Panc1 (cell line): ENCODE measurements around the gene EXOC6B. TPM values are rescaled to one million over a fixed set of nuclear protein-coding genes. Genes with fewer than 3 reads are reported as not detected.

ENCODE experiments used
- ATAC-seq: fragments of 200-7000 bp; cut with Tn5 transposase; 2 replicates; pipeline ENCODE4 v1.9.1; 2020; ENCODE audit warnings: mild to moderate bottlenecking, moderate library complexity
- BruUV-seq: library from RNA; stranded (reverse); fragments of 400-500 nt; replicated peaks from 2 replicates; lab custom pipeline; 2021; lab: Mats Ljungman, UMichigan
- CTCF ChIA-PET: fragments of 300-600 bp; sonication (Branson Sonifier 250); formaldehyde crosslinking; loops from one replicate; lab custom pipeline; 2022; ENCODE audit warnings: antibody characterized with exemption; lab: Charles Lee
- POLR2A ChIA-PET: fragments of 300-600 bp; sonication (Branson Sonifier 250); formaldehyde crosslinking; loops from one replicate; lab custom pipeline; 2022; ENCODE audit warnings: antibody characterized with exemption; lab: Charles Lee
- DNase-seq: peaks from one replicate; pipeline ENCODE4 v3.0.0-alpha.2; 2010; ENCODE audit warnings: low read depth, low spot score
- H3K27ac ChIP-seq: 2 replicates; pipeline ENCODE4 v1.5.1; 2011; ENCODE audit warnings: mild to moderate bottlenecking, low read length, inconsistent platforms
- H3K27me3 ChIP-seq: fragments of 200-500 bp; sonication (Bioruptor generic); 2 replicates; pipeline ENCODE4 v1.6.0; 2014; ENCODE audit warnings: low read length, inconsistent platforms; ENCODE audit not compliant: control insufficient read depth, insufficient read depth
- H3K36me3 ChIP-seq: fragments of 200-500 bp; sonication (Bioruptor generic); 2 replicates; pipeline ENCODE4 v1.5.1; 2014; ENCODE audit warnings: inconsistent platforms, mild to moderate bottlenecking, low read length, moderate library complexity; ENCODE audit not compliant: control insufficient read depth, insufficient read depth
- H3K4me1 ChIP-seq: 2 replicates; pipeline ENCODE4 v1.5.1; 2011; ENCODE audit warnings: inconsistent platforms, mild to moderate bottlenecking, low read length, moderate library complexity; ENCODE audit not compliant: control insufficient read depth, insufficient read depth
- H3K4me3 ChIP-seq, 2 experiments: 2 replicates each; pipeline ENCODE4 v1.5.1; 2011 to 2012; ENCODE audit warnings: low read depth in 2 of 2, low read length in 2 of 2, mild to moderate bottlenecking in 2 of 2, inconsistent platforms in 1 of 2, moderate library complexity in 1 of 2
- H3K9me3 ChIP-seq: fragments of 200-500 bp; sonication (Bioruptor generic); 2 replicates; pipeline ENCODE4 v1.5.1; 2014; ENCODE audit warnings: low read depth, mild to moderate bottlenecking, inconsistent platforms, low read length, moderate library complexity; ENCODE audit not compliant: control insufficient read depth, insufficient read depth
- CTCF ChIP-seq: fragments of 450-650 bp; IDR thresholded peaks from 2 replicates; pipeline ENCODE4 v1.5.1; 2017; ENCODE audit warnings: mild to moderate bottlenecking
- POLR2AphosphoS5 ChIP-seq: IDR thresholded peaks from 2 replicates; pipeline ENCODE4 v1.6.1; 2012; ENCODE audit warnings: mild to moderate bottlenecking, low read depth, low read length, moderate library complexity
- REST ChIP-seq, 2 experiments: IDR thresholded peaks; 2 replicates each; pipeline ENCODE4 v1.6.1; 2011 to 2012; ENCODE audit warnings: low read depth in 2 of 2, control low read depth in 1 of 2, low read length in 1 of 2, mild to moderate bottlenecking in 1 of 2, moderate library complexity in 1 of 2; ENCODE audit not compliant: insufficient read depth in 1 of 2
- SIN3A ChIP-seq: IDR thresholded peaks from 2 replicates; pipeline ENCODE4 v1.6.1; 2012; ENCODE audit warnings: low read depth, mild to moderate bottlenecking, low read length, moderate library complexity, borderline replicate concordance; ENCODE audit not compliant: insufficient read depth
- TCF7L2 ChIP-seq: IDR thresholded peaks from 2 replicates; pipeline ENCODE4 v1.6.1; 2011; ENCODE audit warnings: mild to moderate bottlenecking, low read depth, low read length, inconsistent platforms
- in situ Hi-C: cut with HindIII; loops from 2 replicates; pipeline ENCODE4 v1.10.0; 2016; ENCODE audit warnings: low sequenced_read_pairs, low pct_unique_long_range_greater_than_20kb
- intact Hi-C: fragments of 100-400 bp; cut with micrococcal nuclease; formaldehyde crosslinking; loops from one replicate; pipeline ENCODE4 v1.10.0; 2022; ENCODE audit not compliant: unreplicated experiment
- total RNA-seq: library from RNA; stranded (reverse); gene quantifications from one replicate; pipeline ENCODE4 v1.2.1, GENCODE V29; 2021; ENCODE audit not compliant: unreplicated experiment

Gene EXOC6B
- total RNA-seq, 1 experiment from 2014 or later = 23.2 TPM

GRCh38 chr2:72849138-72849462 is 23.3 kb upstream of the EXOC6B start:
- H3K36me3 ChIP-seq = no peaks in the 10 kb centered on the region
- intact Hi-C loops (loop anchor here (2.0 kb wide), 1 partner anchor 44 kb away; no protein-coding TSS in a partner anchor), in situ Hi-C loops (no loop called here)
- H3K27me3 ChIP-seq = peaks cover 6% of the 10 kb centered on the region; the same call in 1 of the 2 replicates
- no peak overlapping the region for H3K27ac ChIP-seq
- ChIA-PET CTCF (no interaction called here), POLR2A (no interaction called here)
- no peak overlapping the region for H3K4me3 ChIP-seq
- no TSS peak for BruUV-seq
- no peaks in the 10 kb centered on the region for H3K4me1 ChIP-seq
- DNase-seq (no peak), ATAC-seq (no peak)
- no peaks in the 10 kb centered on the region for H3K9me3 ChIP-seq
- TF ChIP-seq CTCF (no peak), REST (IDR thresholded peaks at IDR 0.05; ENCODE audit: insufficient read depth in 1 of 2, low read depth in 2 of 2, low read length in 1 of 2) (no peak), TCF7L2 (no peak), POLR2AphosphoS5 (no peak), SIN3A (no peak)

GRCh38 chr2:72848436-72849137 is 22.8 kb upstream of the EXOC6B start:
- H3K27ac ChIP-seq = no peak overlapping the region

More at GRCh38 chr2:72848436-72849137, 22.8 kb upstream of the EXOC6B start:
- POLR2A ChIA-PET = no interaction called here
- CTCF ChIA-PET = no interaction called here
- intact Hi-C loops (loop anchor here (2.0 kb wide), 1 partner anchor 44 kb away; no protein-coding TSS in a partner anchor), in situ Hi-C loops (no loop called here)
- TF ChIP-seq REST (IDR thresholded peaks at IDR 0.05; ENCODE audit: insufficient read depth in 1 of 2, low read depth in 2 of 2, low read length in 1 of 2) (no peak), POLR2AphosphoS5 (no peak), TCF7L2 (no peak), SIN3A (no peak)
- Histone ChIP-seq H3K27me3 (peaks cover 3% of the 10 kb centered on the region; the same call in 1 of the 2 replicates), H3K4me1 (no peaks in the 10 kb centered on the region), H3K36me3 (no peaks in the 10 kb centered on the region), H3K4me3 (no peak overlapping the region), H3K9me3 (no peaks in the 10 kb centered on the region)
- ATAC-seq (no peak), DNase-seq (no peak)
- BruUV-seq = no TSS peak
